ENCODE results near the gene DNMBP. TPM values are rescaled to one million over a fixed set of nuclear protein-coding genes. Genes with fewer than 3 reads are reported as not detected.

Gene DNMBP
- total RNA-seq, 6 donors from 2014 or later: 10.1 to 18.9 (median 12.6) TPM

GRCh38 chr10:99976886-99977665 lies 32.7 kb downstream of the DNMBP start:
- TF ChIP-seq EP300 (IDR thresholded peaks at IDR 0.05) (no peak), POLR2A (IDR thresholded peaks at IDR 0.05) (no peak), POLR2AphosphoS5 (IDR thresholded peaks at IDR 0.05) (no peak)
- TF ChIP-seq, protein P1, sequence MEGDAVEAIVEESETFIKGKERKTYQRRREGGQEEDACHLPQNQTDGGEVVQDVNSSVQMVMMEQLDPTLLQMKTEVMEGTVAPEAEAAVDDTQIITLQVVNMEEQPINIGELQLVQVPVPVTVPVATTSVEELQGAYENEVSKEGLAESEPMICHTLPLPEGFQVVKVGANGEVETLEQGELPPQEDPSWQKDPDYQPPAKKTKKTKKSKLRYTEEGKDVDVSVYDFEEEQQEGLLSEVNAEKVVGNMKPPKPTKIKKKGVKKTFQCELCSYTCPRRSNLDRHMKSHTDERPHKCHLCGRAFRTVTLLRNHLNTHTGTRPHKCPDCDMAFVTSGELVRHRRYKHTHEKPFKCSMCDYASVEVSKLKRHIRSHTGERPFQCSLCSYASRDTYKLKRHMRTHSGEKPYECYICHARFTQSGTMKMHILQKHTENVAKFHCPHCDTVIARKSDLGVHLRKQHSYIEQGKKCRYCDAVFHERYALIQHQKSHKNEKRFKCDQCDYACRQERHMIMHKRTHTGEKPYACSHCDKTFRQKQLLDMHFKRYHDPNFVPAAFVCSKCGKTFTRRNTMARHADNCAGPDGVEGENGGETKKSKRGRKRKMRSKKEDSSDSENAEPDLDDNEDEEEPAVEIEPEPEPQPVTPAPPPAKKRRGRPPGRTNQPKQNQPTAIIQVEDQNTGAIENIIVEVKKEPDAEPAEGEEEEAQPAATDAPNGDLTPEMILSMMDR (IDR thresholded peaks at IDR 0.05): no peak
- H3K4me3 ChIP-seq: no peak overlapping the region
- 68 to 78% methylated on average over 5 of the region's 5 CpGs for WGBS, 2 donors
- no peaks in the 10 kb centered on the region for H3K36me3 ChIP-seq
- peaks cover 7 to 13% (median 9%) of the 10 kb centered on the region in 4 donors for H3K4me1 ChIP-seq
- H3K27me3 ChIP-seq: no peaks in the 10 kb centered on the region
- H3K9me3 ChIP-seq: no peaks in the 10 kb centered on the region
- peak overlapping the region in 3 of 4 donors; percentile 41 to 56 (median 45) for H3K27ac ChIP-seq
- DNase-seq (no peak), ATAC-seq (ENCODE audit: low FRiP score in 2 of 2) (peak in 1 of 2 donors; percentile 93)

DNA sequence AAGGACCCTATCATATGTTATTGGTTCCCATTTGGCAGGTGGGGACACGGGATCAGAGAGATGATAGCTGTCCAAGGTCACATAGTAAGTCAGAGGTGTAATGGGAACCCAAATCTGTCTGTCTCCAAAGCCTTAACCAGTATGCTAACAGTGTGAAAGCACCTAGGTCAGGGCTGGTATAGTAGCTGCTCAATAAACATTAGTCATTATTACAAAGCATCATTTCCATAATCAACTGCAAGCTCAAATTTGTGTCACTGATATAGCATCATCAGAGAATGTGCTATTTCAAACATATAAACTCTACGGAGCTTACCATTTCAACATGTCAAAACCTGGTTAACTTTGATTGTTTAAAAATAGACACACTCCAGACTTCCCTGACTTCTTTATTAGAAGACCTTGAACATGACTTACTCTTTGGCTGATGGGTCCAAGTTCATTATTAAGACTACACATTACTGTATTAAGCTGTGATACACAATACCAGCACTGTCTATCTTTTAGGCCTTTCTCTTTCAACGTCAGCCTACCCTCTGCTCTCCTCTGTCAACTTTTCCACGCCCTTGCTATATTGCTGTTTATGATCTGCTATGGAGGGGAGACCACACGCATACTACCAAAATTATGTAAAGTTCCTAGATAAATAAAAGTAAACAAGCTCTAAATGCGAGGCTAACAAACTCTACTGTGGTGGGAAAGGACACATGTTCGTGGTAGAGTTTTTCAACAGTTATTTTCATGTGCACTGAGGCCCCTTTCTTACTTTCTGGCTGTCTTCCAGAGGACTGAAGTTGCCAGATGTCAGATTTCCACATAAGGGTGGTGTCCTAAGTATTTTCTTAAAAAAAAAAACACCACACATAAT lies 33.6 kb downstream of the DNMBP start:
- peak in 1 of 2 donors; percentile 58 for ATAC-seq (ENCODE audit: low FRiP score in 2 of 2)
- 56 to 64% methylated on average over 7 of the region's 7 CpGs for WGBS, 2 donors
- TF ChIP-seq POLR2A (IDR thresholded peaks at IDR 0.05): no peak
- no peak for TF ChIP-seq POLR2AphosphoS5 (IDR thresholded peaks at IDR 0.05)
- TF ChIP-seq, protein P1 (IDR thresholded peaks at IDR 0.05): no peak
- no peak for TF ChIP-seq EP300 (IDR thresholded peaks at IDR 0.05)
- no peak for DNase-seq
- Histone ChIP-seq H3K4me1 (peaks cover 0 to 12% (median 8%) of the 10 kb centered on the region in 4 donors), H3K4me3 (no peak overlapping the region), H3K27ac (peak overlapping the region; percentile 16 to 56 (median 36)), H3K36me3 (peaks cover 0 to 7% (median 0%) of the 10 kb centered on the region in 4 donors), H3K9me3 (no peaks in the 10 kb centered on the region), H3K27me3 (no peaks in the 10 kb centered on the region)

- WGBS, 2 donors: 82 to 85% methylated on average over 8 of the region's 8 CpGs
- no peak for TF ChIP-seq POLR2AphosphoS5 (IDR thresholded peaks at IDR 0.05)
- TF ChIP-seq, protein P1 (IDR thresholded peaks at IDR 0.05): no peak
- no peak for TF ChIP-seq EP300 (IDR thresholded peaks at IDR 0.05)
- TF ChIP-seq POLR2A (IDR thresholded peaks at IDR 0.05): no peak
- Histone ChIP-seq H3K27me3 (no peaks in the 10 kb centered on the region), H3K36me3 (peaks cover 0 to 14% (median 3%) of the 10 kb centered on the region in 4 donors), H3K4me1 (peaks cover 0 to 12% (median 8%) of the 10 kb centered on the region in 4 donors), H3K27ac (peak overlapping the region in 1 of 4 donors; percentile 26), H3K4me3 (no peak overlapping the region), H3K9me3 (no peaks in the 10 kb centered on the region)
- ATAC-seq (ENCODE audit: low FRiP score in 2 of 2) (no peak), DNase-seq (no peak)
Observed at GRCh38 chr10:99975106-99975829, 34.5 kb downstream of the DNMBP start.

GRCh38 chr10:99973190-99973589 lies 36.6 kb downstream of the DNMBP start:
- no peak for TF ChIP-seq POLR2A (IDR thresholded peaks at IDR 0.05)
- TF ChIP-seq EP300 (IDR thresholded peaks at IDR 0.05): no peak
- no peak for TF ChIP-seq POLR2AphosphoS5 (IDR thresholded peaks at IDR 0.05)
- TF ChIP-seq, protein P1 (IDR thresholded peaks at IDR 0.05): no peak
- 80 to 84% methylated on average over 2 of the region's 2 CpGs for WGBS, 2 donors
- H3K4me3 ChIP-seq: no peak overlapping the region
- H3K27ac ChIP-seq: no peak overlapping the region
- H3K4me1 ChIP-seq: peaks cover 0 to 12% (median 5%) of the 10 kb centered on the region in 4 donors
- no peak for DNase-seq
- H3K27me3 ChIP-seq: no peaks in the 10 kb centered on the region
- no peak for ATAC-seq (ENCODE audit: low FRiP score in 2 of 2)
- H3K36me3 ChIP-seq: peaks cover 0 to 32% (median 14%) of the 10 kb centered on the region in 4 donors
- H3K9me3 ChIP-seq: no peaks in the 10 kb centered on the region
